DOHH2 (cell line): Measurements from ENCODE around the gene CLK2.
"Not testable (repeated sequence)": the region's sequence is repeated elsewhere in the genome, so short reads cannot be mapped to it uniquely, and the experiment has no call there.

Experiments used
- H3F3A ChIP-seq: fragments of 200-600 bp; sonication (generic), shearing (Covaris generic); 2 replicates; pipeline ENCODE4 v1.6.0; 2016; ENCODE audit warnings: antibody characterized with exemption, mild to moderate bottlenecking; ENCODE audit not compliant: control insufficient read depth, insufficient read depth
- H3K27ac ChIP-seq: fragments of 200-600 bp; sonication (generic); 2 replicates; pipeline ENCODE4 v1.5.1; 2014; ENCODE audit warnings: low read depth, mild to moderate bottlenecking, low read length, moderate library complexity
- H3K27me3 ChIP-seq: fragments of 200-600 bp; sonication (generic); 2 replicates; pipeline ENCODE4 v1.6.1; 2014; ENCODE audit warnings: mild to moderate bottlenecking, low read length, mixed read lengths; ENCODE audit not compliant: control insufficient read depth
- H3K36me3 ChIP-seq: fragments of 200-600 bp; sonication (generic); 2 replicates; pipeline ENCODE4 v1.6.1; 2014; ENCODE audit warnings: mild to moderate bottlenecking, low read length, moderate library complexity, mixed read lengths; ENCODE audit not compliant: control insufficient read depth
- H3K4me1 ChIP-seq: fragments of 200-600 bp; sonication (generic); 2 replicates; pipeline ENCODE4 v1.6.1; 2014; ENCODE audit warnings: mild to moderate bottlenecking, low read length, mixed read lengths; ENCODE audit not compliant: control insufficient read depth
- H3K4me2 ChIP-seq: fragments of 200-600 bp; sonication (generic); 2 replicates; pipeline ENCODE4 v1.6.0; 2014; ENCODE audit warnings: mild to moderate bottlenecking, low read length, moderate library complexity
- H3K4me3 ChIP-seq: fragments of 200-600 bp; sonication (generic); 2 replicates; pipeline ENCODE4 v1.5.1; 2014; ENCODE audit warnings: mild to moderate bottlenecking, low read length, mixed read lengths
- H3K79me2 ChIP-seq: fragments of 200-600 bp; sonication (generic); 2 replicates; pipeline ENCODE4 v1.6.1; 2014; ENCODE audit warnings: mild to moderate bottlenecking, low read length, mixed read lengths; ENCODE audit not compliant: control insufficient read depth
- H3K9me2 ChIP-seq: fragments of 200-600 bp; sonication (generic); replicated peaks from 2 replicates; pipeline ENCODE4 v1.6.1; 2014; ENCODE audit warnings: mild to moderate bottlenecking, low read length, mixed read lengths; ENCODE audit not compliant: control insufficient read depth
- H3K9me3 ChIP-seq: fragments of 200-600 bp; sonication (generic); 2 replicates; pipeline ENCODE4 v1.6.1; 2014; ENCODE audit warnings: antibody characterized with exemption, low read length, mixed read lengths; ENCODE audit not compliant: control insufficient read depth, insufficient read depth
- H4K20me1 ChIP-seq: fragments of 200-600 bp; sonication (generic); 2 replicates; pipeline ENCODE4 v1.6.0; 2014; ENCODE audit warnings: low read depth, mild to moderate bottlenecking, antibody characterized with exemption, low read length, moderate library complexity; ENCODE audit not compliant: control insufficient read depth, insufficient read depth
- CTCF ChIP-seq: fragments of 200-600 bp; sonication (generic); IDR thresholded peaks from one replicate; pipeline ENCODE4 v1.5.1; 2014; ENCODE audit warnings: antibody characterized with exemption, mild to moderate bottlenecking, low read depth, low read length; ENCODE audit not compliant: poor library complexity, severe bottlenecking
- EZH2phosphoT487 ChIP-seq: fragments of 200-600 bp; sonication (generic); IDR thresholded peaks from 2 replicates; pipeline ENCODE4 v1.6.1; 2017; ENCODE audit warnings: borderline replicate concordance, mild to moderate bottlenecking, antibody characterized with exemption, low read length, moderate library complexity, mixed read lengths

Gene CLK2

GRCh38 chr1:155250633-155251449, 22.5 kb downstream of the CLK2 start:
- Histone ChIP-seq H4K20me1 (no peaks in the 10 kb centered on the region), H3K4me2 (peak overlapping the region; percentile 64), H3K79me2 (peaks cover 13% of the 10 kb centered on the region), H3K27me3 (no peaks in the 10 kb centered on the region), H3K9me2 (no peaks in the 10 kb centered on the region), H3F3A (peaks cover 6% of the 10 kb centered on the region; the same call in 1 of the 2 replicates), H3K4me3 (peak overlapping the region; percentile 71), H3K9me3 (no peaks in the 10 kb centered on the region), H3K27ac (no peak overlapping the region), H3K36me3 (peaks cover 14% of the 10 kb centered on the region), H3K4me1 (peaks cover 36% of the 10 kb centered on the region)
- TF ChIP-seq CTCF (peak; percentile 100), EZH2phosphoT487 (no peak)

- no peaks in the 10 kb centered on the region for H3K27me3 ChIP-seq
- TF ChIP-seq CTCF (no peak), EZH2phosphoT487 (no peak)
- H3K4me1 ChIP-seq, result peaks cover 34% of the 10 kb centered on the region
- peaks cover 13% of the 10 kb centered on the region; the same call in 1 of the 2 replicates for H3K36me3 ChIP-seq
- H3K4me3 ChIP-seq, result peak overlapping the region; percentile 71
- no peaks in the 10 kb centered on the region for H4K20me1 ChIP-seq
- no peaks in the 10 kb centered on the region for H3K9me2 ChIP-seq
- H3K4me2 ChIP-seq, result peak overlapping the region; percentile 64
- no peak overlapping the region for H3K27ac ChIP-seq
- no peaks in the 10 kb centered on the region for H3K9me3 ChIP-seq
- peaks cover 13% of the 10 kb centered on the region for H3K79me2 ChIP-seq
- peaks cover 6% of the 10 kb centered on the region; the same call in 1 of the 2 replicates for H3F3A ChIP-seq
These were observed 23.1 kb downstream of the CLK2 start for GRCh38 chr1:155250246-155250632.

GRCh38 chr1:155247667-155248553, 25.4 kb downstream of the CLK2 start:
- H3K9me2 ChIP-seq, result no peaks in the 10 kb centered on the region
- H3F3A ChIP-seq, result peaks cover 6% of the 10 kb centered on the region; the same call in 1 of the 2 replicates
- no peaks in the 10 kb centered on the region for H4K20me1 ChIP-seq
- no peaks in the 10 kb centered on the region for H3K9me3 ChIP-seq
- peaks cover 12% of the 10 kb centered on the region for H3K79me2 ChIP-seq
- peaks cover 28% of the 10 kb centered on the region for H3K4me1 ChIP-seq
- H3K4me3 ChIP-seq, result no peak overlapping the region
- TF ChIP-seq EZH2phosphoT487 (no peak), CTCF (no peak)
- peaks cover 20% of the 10 kb centered on the region for H3K36me3 ChIP-seq
- no peaks in the 10 kb centered on the region for H3K27me3 ChIP-seq
- H3K27ac ChIP-seq, result no peak overlapping the region
- no peak overlapping the region for H3K4me2 ChIP-seq

- Histone ChIP-seq H3K79me2 (peaks cover 22% of the 10 kb centered on the region), H3K4me1 (peaks cover 38% of the 10 kb centered on the region)
- H3K4me3 ChIP-seq, result not testable (repeated sequence)
These were observed 26.5 kb downstream of the CLK2 start for GRCh38 chr1:155246796-155247195.

More at GRCh38 chr1:155246796-155247195, 26.5 kb downstream of the CLK2 start:
- H3K36me3 ChIP-seq, result peaks cover 21% of the 10 kb centered on the region
- not testable (repeated sequence) for H4K20me1 ChIP-seq, H3K27me3 ChIP-seq, H3K9me2 ChIP-seq, H3K27ac ChIP-seq, H3K9me3 ChIP-seq, H3K4me2 ChIP-seq, H3F3A ChIP-seq
